Endothelial cell of hepatic sinusoid (primary cell): ENCODE measurements around the gene ELF2.
"Not testable (repeated sequence)": the region's sequence is repeated elsewhere in the genome, so short reads cannot be mapped to it uniquely, and the experiment has no call there.

Experiments
- in situ Hi-C: cut with HindIII; loops from 2 replicates; pipeline ENCODE4 v1.10.0; 2017; ENCODE audit warnings: low sequenced_read_pairs

ELF2 gene

DNA sequence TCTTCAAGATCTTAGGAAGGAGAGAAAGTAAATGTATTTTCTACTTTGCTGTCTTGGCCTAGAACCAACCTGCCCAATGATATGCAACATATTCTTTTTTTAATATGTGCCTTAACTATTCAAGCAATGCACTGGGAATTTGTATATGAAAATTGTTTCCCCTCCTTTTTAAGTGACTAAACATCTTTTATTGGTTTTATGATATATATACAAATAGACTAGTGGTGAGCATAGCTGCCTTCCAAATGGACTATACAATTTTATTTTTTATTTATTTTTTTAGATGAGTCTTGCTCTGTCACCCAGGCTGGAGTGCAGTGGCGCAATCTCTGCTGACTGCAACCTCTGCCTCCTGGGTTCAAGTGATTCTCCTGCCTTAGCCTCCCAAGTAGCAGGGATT, 151.2 kb downstream of the ELF2 start:
- in situ Hi-C loops = no loop called here

DNA sequence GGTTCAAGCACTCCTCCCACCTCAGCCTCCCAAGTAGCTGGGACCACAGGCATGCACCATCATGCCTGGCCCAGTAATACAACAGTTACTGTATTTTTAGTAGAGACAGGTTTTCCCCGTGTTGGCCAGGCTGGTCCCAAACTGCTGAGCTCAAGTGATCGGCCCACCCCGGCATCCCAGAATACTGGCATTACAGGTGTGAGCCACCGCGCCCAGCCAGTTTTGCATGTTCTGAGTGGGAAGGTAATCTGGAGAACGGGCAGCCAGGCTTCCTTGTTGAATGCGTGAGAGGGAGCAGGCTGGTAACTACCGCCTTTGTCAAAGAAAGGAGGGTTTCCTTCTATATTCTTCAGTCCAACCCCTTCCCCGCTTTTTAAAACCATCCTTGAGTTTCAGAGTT, 152.3 kb downstream of the ELF2 start:
- in situ Hi-C loops = no loop called here

DNA sequence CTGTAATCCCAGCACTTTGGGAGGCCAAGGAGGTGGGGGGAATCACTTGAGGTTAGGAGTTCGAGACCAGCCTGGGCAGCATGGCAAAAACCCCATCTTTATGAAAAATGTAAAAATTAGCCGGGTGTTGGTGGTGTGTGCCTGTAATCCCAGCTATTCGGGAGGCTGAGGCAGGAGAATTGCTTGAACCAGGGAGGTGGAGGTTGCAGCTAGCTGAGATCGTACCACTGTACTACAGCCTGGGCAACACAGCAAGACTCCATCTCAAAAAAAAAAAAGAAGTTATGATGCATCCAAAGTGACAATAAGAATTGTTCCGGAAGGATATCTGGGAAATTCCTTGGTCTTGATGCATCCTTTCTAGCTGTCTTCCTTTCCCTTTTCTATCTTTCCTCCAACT, 154.2 kb downstream of the ELF2 start:
- in situ Hi-C loops = no loop called here

DNA sequence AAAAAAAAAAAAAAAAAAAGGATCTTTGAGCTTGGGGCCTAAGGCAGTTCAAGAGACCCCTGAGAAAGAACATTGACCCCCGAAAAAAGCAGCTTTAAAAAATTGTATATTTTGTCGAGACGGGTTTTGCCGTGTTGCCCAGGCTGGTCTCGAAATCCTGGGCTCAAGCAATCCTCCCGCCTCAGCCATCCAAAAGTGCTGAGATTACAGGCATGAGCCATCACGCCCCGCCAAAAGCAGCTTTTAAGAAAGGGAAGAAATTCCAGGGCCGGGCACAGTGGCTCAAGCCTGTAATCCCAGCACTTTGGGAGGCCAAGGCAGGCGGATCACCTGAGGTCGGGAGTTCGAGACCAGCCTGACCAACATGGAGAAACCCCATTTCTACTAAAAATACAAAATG, 155.9 kb downstream of the ELF2 start:
- in situ Hi-C loops = not testable (repeated sequence)

DNA sequence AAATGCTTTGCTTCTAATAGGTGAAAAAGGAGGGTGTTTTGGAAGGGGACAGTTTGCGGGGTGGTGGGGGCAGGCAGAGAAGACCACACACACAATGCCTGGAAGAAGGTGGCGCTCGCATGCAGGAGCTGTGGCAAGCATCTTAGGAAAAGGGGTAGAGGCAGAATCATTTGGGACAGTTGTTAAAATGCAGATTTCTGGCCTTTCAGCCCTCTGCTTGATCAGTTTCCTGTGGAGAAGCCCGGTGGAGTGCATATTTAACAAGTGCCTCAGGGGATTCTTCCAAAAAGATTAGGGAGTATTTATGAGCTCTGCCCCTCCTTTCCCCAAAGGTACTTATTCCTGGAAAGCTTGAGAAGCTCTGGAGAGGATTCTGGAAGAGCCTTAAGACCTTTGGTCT, 156.6 kb downstream of the ELF2 start:
- in situ Hi-C loops = no loop called here

DNA sequence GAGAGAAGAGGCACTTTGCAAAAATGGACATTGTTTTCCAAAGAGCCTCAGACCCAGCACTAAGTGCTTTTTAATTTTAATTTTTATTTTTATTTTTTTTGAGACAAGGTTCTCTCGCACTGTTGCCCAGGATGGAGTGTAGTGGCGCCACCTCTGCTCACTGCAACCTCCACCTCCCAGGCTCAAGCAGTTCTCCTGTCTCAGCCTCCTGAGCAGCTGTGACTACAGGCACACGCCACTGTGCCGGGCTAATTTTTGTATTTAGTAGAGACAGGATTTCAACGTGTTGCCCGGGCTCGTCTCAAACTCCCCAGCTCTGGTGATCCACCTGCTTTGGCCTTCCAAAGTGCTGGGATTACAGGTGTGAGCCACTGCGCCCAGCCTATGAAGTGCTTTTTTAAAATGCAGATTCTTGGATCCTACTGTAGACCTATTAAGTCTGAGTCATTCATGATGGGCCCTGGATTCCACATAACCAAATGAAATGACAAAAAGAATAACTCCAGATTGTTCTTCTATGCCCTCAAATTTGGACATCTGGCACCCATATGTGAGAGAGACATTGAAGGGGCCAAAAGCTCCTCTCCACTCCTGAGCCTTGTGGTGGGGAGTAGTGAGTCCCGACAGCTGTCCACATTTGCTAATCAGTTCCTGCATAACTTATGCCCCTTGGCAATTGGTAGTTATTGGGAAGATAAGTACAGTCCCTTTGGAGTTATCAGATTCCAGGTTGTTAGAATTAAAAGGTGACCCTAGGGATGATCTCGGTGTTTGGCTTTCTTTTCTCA, 157.9 kb downstream of the ELF2 start:
- in situ Hi-C loops = no loop called here

DNA sequence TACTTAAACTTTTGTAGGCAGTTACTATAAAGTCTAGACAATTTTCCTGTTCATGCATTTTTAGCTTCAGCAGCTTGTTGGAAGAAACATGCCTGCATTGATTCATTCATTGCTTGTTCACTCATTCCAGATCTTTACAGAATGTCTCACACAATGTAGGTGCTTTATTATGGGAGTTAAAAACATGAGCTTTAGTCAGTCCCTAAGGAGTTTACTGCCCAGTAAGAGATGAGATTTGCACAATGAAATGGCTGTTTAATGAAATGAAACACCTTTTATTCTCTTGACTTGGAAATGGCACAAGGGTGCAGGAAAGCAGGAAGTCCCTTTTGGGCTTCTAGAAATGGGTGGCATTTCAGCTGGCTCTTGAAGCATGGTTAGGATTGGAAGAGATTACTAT, 158.5 kb downstream of the ELF2 start:
- in situ Hi-C loops = no loop called here

DNA sequence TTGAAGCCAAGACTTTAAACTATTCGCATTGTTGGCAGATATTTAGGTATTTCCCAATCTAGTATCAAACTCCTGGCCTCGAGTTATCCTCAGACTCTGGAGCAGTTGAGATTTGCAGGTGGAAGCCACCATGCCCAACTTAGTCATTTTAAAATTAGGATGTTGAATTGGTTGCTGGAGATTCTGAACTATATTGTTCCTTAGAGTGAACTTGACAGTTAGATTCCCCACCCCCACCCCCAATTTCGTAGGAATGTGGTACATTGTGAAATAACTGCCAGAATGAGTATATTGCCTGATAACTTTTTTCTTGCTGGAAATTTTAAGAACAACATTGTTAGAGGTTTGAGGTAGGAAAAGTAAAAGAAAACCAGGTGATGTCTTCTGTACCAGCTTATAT, 159.2 kb downstream of the ELF2 start:
- in situ Hi-C loops = no loop called here

DNA sequence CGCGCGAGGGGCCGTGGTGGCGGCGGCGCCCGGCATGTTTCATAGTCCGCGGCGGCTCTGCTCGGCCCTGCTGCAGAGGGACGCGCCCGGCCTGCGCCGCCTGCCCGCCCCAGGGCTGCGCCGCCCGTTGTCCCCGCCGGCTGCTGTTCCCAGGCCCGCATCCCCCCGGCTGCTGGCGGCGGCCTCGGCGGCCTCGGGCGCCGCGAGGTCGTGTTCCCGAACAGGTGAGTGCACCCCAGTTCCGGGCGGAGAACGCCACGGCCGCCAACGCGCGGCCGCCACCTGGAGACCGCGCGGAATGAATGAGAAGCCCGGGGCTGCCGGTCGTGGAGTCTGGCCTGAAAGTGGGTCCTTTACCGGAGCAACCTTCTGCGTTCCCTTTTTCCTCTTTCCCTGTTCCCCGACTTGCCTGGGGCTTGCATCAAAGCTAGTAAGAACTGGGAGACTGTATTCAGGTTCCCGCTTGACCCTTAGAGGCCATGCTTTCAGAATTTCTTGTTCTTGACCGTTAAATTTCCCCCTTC, 161.0 kb downstream of the ELF2 start:
- in situ Hi-C loops = no loop called here

DNA sequence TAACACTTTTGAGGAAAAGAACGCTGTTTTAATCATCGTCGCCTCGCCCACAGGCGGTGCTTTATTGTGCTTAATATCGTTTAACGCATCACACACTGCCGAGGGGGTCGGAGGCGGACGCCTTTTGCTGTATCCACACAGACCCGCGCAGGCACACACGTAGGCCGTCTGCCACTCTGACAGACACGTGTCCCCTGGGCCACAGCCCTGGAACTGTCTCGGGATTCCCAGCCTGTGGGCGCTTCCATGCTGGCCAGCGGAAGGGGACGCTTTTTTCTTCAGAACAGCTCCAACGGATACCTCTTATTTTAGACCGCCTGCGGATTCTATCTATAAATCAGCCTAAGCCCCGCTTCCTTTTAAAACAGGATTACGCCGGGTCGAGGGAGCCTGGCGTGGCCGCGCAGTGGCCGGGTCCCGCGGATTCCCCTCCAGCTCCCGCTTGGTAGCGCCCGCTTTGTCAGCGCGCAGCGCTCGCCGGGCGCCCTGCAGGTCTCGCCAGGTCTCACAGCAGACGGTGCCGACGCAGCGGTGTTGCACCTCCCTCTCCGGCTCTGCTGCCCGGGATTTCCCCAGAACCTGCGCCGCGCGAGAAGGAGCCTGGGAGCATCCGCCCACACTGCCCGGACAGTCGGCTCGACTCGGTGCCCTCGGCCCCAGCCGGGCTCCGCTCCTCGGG, 161.6 kb downstream of the ELF2 start, which contains the start of gene NOCT:
Gene NOCT (plus strand): TSS at position 513 of the 679 bp plus-strand sequence. CDS start 201 bp downstream, outside the sequence.
- in situ Hi-C loops = no loop called here

DNA sequence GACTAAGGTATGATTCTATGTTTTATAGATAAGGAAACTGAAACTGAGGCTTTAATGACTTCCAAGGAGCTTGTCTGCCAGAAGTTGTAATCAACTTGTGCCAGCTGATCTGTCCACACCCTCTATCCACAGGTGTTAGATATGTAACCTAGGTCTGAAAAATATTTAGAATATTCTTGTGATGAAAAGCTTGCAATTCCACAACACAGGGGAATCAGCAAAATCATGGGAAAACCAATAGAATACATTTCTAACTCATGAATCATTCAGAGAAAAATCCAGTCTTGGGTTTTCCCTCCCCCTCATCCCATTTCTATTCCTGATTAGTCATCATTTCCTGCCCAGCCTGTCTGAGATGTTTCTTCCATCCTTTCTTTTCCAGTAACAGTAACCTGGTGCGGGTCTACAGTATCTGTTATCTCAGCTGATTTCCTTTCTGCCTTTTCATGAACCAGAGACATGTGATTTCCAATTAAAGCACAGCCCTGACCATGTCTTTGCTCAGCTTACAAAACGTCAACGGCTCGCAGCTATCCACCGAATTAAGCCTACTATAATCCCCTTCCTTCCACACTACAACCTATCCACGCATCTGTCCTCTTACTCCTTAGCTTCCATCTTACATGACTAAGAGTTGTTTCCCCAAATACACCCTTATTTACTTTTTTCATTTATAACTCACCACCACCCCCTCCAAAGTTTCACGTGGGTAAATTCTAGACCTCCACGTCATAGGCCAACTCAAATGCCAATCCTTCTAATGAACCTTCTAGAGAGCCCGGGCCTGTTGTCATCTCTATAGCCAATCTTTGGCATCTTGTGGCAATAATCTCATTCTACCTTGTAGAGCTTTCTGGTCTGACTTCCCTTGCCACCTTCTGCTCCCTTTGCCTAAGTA, 162.4 kb downstream of the ELF2 start:
- in situ Hi-C loops = no loop called here

DNA sequence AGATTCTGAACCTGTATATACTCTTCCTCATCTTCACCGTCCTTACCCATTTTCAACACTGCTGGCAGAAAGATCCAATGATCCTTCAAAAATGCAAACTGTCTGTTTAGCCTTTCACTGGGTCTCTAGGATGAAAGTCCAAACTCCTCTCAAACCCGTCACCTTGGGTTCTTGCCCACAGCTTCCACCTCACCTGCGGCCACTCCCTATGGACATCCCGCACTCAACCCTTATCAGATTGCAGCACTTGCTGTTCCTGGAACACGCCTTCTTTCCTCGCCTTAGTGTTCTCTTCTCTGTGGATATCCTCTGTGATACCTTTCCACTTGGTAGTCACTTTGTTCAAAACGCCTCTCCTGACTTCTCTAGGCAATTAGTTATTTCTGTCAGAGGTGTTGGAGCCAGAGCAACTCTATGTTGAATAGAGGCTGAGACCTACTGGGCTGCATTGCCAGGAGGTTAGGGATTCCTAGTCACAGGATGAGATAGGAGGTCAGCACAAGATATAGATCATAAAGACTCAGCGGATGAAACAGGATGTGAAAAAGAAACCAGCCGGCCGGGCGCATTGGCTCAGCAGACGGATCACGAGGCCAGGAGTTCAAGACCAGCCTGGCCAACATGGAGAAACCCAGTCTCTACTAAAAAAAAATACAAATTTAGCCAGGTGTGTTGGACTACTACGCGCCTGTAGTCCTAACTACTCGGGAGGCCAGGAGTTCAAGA, 165.6 kb downstream of the ELF2 start:
- in situ Hi-C loops = no loop called here

DNA sequence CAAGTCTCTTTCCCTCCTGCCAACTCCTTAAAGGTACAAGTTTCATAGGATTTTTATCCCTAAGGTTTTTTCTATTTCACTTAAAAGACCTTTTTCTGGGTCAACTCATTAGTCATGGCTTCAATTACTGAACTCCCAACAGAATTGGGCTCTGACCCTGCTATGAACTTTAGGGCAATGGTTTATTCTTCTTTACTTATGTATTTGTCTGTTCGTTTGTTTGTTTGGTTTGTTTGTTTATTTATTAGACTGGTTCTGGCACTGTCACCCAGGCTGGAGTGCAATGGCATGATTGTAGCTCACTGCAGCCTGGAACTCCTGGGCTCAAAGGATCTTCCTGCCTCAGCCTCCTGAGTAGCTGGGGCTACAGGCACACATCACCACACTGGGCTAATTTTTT, 167.3 kb downstream of the ELF2 start:
- in situ Hi-C loops = no loop called here

DNA sequence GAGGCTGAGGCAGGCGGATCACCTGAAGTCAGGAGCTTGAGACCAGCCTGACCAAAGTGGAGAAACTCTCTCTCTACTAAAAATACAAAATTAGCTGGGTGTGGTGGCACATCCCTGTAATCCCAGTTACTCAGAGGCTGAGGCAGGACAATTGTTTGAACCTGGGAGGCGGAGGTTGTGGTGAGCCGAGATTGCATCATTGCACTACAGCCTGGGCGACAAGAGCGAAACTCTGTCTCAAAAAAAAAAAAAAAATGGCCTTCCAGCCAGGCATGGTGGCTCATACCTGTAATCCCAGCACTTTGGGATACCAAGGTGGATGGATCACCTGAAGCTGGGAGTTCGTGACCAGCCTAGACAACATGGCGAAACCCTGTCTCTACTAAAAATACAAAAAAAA, 168.7 kb downstream of the ELF2 start:
- in situ Hi-C loops = not testable (repeated sequence)

DNA sequence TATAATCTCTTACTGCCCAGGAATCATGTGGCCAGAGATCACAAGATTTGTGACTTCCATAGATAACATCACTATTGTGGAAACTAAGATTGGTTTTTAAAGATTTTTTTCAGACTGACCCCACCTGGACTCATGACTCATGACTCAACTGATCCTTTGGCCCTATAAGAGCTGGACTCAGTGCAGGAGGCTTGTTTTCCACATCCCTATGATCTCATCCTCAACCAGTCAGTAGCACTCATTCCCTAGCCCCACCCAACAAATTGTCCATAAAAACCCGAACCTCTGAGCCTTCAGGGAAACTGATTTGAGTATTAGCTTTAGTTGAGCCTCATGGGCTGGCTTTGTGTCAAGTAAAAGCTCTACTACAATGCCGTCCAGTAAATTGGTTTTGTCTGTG, 169.4 kb downstream of the ELF2 start:
- in situ Hi-C loops = no loop called here
